Measurements from ENCODE around the gene VTI1A.
"Not testable (repeated sequence)": the region's sequence is repeated elsewhere in the genome, so short reads cannot be mapped to it uniquely, and the experiment has no call there.

Gene VTI1A

DNA sequence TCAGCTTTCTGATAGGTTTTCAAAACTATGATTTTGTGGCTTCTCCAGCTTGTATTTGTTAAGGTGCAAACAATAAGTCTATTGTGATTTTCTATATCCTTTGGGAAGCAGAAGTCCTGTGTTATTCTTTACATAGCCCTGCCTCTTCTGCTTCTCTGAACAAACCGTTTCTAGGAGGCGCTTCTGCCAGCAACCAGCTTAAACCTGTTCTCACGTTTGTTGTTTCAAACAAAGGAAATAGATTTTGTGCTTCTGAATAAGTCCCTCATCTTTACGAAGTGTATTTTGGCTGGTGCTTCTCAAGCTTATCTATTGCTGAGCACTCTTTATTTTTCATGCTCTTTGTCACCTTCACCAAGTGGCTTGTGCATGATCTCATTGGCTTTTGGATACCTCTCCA is 61.0 kb downstream of the VTI1A start:
- no peak for ATAC-seq

- ATAC-seq: no peak
Measured at GRCh38 chr10:112509558-112510291, 62.7 kb downstream of the VTI1A start.

DNA sequence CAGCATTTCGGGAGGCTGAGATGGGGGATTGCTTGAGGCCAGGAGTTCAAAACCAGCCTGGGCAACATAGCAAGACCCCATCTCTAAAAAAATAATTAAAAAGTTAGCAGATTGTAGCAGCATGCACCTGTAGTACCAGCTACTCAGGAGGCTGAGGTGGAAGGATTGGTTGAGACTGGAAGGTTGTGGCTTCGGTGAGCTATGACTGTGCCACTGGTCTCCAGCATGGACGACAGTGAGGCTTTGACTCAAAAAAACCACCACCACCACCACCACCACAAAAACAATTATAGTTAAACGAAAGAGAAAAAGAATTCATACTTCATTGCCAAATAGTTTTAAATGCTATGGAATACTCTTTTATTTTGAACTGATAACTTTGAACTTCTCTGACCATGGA is 63.4 kb downstream of the VTI1A start:
- peak in 1 of 2 donors; percentile 67 for ATAC-seq

DNA sequence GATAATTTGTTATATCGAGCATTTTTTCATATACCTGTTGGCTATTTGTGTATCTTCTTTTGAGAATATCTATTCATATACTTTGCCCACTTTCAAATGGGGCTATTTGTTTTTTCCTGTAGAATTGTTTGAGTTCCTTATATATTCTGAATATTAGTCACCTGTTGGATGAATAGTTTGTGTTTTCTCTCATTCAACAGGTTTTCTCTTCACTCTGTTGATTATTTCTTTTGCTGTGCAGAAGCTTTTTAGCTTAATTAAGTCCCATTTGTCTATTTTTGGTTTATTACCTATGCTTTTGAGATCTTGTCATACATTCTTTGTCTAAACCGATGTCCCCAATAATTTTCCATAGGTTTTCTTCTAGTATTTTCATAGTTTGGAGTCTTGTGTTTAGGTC is 65.3 kb downstream of the VTI1A start:
- ATAC-seq: no peak

- no peak for ATAC-seq
Measured at GRCh38 chr10:112515126-112515525, 68.1 kb downstream of the VTI1A start.

DNA sequence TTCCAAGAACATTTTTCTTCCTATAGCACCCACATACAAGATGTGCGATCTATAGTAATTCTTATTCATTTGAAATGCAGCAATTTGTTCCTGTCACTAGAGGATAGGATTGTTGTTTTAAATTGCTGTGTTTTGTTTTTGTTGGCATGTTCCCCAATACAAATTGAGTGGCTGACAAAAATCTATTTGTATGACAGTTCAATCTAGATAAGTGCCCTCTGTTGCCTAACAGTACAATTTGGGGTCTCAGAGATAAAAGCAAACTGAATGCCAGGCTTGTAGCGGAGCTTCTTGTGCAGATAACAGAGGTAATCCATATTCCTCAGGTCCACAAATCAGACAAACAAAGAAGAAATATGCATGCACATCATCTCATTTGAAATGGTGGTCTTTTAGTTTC is 68.8 kb downstream of the VTI1A start:
- no peak for ATAC-seq

- ATAC-seq: no peak
Measured at GRCh38 chr10:112517451-112517862, 70.4 kb downstream of the VTI1A start.

GRCh38 chr10:112519133-112519761 is 72.2 kb downstream of the VTI1A start:
- peak; percentile 99 to 100 for ATAC-seq

GRCh38 chr10:112520914-112521313 is 73.9 kb downstream of the VTI1A start:
- no peak for ATAC-seq

DNA sequence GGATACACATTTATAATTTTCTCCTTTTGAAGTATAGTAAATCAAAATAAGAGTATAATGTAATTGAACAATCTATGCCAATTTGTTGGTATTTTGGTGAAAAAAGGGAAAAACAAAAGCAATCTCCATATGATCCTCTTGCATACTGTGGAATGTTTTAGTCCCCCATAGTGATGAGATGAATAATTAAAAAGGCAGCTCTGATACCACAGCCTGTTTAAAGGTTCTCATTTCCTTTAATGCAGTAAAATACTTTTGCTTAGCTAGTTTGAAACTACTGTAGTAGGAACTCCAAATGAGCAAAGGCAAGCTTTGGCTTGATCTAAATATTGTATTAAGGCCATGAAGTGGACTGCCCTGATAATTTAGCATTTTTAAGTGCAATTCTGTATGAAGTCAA is 77.6 kb downstream of the VTI1A start:
- ATAC-seq: no peak

DNA sequence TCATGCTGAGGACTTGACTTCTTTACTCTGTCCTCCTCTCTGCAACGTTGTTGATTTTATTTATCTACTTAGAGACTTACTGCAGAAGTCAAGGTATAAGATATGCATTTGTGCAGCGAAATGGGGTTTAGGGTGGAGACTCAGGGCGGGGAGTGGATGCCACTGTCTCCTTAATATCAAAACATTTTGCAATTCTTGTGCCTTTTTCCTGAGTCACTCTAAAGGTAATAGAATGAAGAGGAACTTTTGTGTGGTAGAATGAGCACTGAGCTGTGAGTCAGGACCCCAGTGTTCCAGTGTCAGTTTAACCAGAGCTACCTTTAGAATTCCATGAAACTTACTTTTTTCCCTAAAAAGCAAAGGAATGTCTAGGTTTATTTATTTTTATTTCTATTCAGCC is 78.2 kb downstream of the VTI1A start:
- ATAC-seq: no peak

GRCh38 chr10:112526139-112526538 is 79.1 kb downstream of the VTI1A start:
- ATAC-seq: peak; percentile 80 to 85

DNA sequence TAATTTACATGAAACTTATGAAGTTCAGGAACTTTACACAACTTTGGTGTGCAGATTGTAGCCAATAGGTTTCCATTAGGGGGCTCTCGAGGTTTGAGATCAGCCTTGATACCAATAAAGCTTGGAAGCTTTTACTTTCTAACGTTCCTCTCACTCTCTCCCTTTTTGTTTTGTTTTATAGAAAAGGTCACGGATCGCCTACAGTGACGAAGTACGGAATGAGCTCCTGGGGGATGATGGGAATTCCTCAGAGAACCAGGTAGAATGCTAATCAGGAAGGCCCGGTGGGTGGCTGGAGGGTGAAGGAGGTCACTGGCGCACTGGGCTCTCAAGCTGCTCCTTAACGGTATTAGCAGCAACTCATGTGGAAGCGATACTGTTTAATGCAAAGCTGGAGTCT is 79.9 kb downstream of the VTI1A start:
- ATAC-seq: no peak

DNA sequence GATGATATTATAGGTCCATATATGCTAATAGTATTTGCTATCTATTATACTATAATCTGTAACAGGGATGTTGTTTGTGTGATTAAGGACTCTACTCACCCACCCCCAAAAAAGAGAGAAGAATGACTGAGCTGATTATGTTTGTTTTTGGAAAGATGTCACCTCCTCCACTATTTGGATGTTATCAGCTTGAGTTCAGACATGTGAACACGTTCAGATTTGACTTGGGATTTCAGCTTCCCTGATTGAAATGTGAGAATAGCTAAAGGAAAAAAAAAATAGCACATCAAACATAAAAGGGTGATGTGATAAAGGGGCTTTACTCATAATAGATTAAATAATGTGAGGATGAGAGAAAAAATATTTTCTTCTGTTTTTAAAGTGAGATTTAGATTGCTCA is 81.2 kb downstream of the VTI1A start:
- no peak for ATAC-seq

DNA sequence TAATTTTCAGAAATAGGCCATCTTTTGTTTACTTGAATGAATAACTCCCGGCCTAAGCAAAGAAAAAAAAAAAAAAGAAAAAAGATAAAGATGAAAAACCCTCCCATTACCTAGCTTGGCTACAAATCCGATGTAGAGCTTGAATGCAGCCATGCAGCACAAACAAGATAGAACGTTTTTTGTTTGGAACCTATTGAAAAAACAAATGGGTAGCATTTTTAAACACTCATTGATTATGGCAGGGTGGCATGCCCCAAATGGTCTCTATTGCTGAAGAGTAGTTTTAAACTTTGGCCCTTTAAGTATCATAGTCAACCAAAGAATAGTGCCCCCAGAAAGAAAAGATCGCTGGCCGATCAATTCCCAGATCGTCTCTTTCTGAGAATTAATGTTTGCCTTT is 84.4 kb downstream of the VTI1A start:
- no peak for ATAC-seq

DNA sequence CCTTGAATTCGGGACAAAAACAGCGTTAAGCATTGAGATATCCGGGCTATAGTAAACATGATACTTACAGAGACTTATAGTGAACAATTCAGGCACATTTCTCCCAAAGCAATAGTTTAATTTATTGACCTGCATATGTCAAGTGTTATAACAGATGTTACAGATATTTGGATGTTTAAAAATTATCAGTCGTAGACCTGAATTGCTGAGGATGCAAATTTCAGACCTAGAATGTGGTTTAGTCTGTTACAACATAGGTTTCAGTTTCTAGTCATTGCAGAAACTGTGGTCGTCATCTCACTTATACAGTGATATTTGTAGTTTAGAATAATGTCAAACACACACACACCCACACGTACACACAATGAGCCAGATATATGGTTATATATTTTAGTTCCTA is 85.2 kb downstream of the VTI1A start:
- ATAC-seq: peak; percentile 94

GRCh38 chr10:112532956-112533355 is 85.9 kb downstream of the VTI1A start:
- ATAC-seq: no peak

- ATAC-seq: no peak
Measured at GRCh38 chr10:112533916-112534315, 86.9 kb downstream of the VTI1A start.

- ATAC-seq: no peak
Measured at GRCh38 chr10:112535531-112535951, 88.5 kb downstream of the VTI1A start.

- no peak for ATAC-seq
Measured at GRCh38 chr10:112536663-112537062, 89.6 kb downstream of the VTI1A start.

- no peak for ATAC-seq
Measured at GRCh38 chr10:112538168-112538567, 91.2 kb downstream of the VTI1A start.

- ATAC-seq: no peak
Measured at GRCh38 chr10:112539340-112539739, 92.3 kb downstream of the VTI1A start.

DNA sequence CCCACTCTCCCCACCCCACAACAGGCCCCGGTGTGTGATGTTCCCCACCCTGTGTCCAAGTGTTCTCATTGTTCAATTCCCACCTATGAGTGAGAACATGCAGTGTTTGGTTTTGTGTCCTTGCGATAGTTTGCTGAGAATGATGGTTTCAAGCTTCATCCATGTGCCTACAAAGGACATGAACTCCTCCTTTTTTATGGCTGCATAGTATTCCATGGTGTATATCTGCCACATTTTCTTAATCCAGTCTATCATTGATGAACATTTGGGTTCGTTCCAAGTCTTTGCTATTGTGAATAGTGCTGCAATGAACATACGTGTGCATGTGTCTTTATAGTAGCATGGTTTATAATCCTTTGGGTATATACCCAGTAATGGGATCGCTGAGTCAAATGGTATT is 95.8 kb downstream of the VTI1A start:
- ATAC-seq: not testable (repeated sequence)

DNA sequence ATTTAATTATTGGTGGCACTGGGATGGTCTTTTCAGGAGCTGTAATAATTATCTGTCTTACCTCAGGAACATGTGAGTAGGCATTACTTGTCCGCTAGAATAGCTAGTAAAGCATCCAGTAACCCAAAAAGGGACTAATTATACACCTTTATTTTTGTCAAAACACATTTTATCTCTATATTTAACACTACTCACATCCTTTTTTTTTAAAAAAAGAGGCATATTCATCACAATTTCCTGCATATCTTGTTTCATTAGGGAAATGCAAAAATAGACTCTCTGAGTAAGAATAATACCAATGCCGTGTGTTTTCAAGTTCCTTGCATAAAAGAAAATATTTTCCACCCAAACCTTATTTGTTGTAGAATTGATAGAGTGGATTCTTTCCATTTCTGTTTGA is 99.5 kb downstream of the VTI1A start:
- ATAC-seq: no peak
